PFSK-1 (cell line): ENCODE measurements around the gene RD3L.

Source experiments
- POLR2AphosphoS5 ChIP-seq: IDR thresholded peaks from 2 replicates; pipeline ENCODE4 v1.6.1; 2012; ENCODE audit warnings: low read depth, mild to moderate bottlenecking, control low read depth, low read length, moderate library complexity
- REST ChIP-seq, 2 experiments: IDR thresholded peaks; 2 replicates each; pipeline versions ENCODE4 v1.6.1 to v1.8.0; 2011 to 2012; ENCODE audit warnings: low read depth in 2 of 2, low read length in 2 of 2, control low read depth in 1 of 2, inconsistent platforms in 1 of 2, mild to moderate bottlenecking in 1 of 2, moderate library complexity in 1 of 2; ENCODE audit not compliant: insufficient read depth in 1 of 2
- SIN3A ChIP-seq: IDR thresholded peaks from 2 replicates; pipeline ENCODE4 v1.6.1; 2012; ENCODE audit warnings: mild to moderate bottlenecking, low read length, moderate library complexity, borderline replicate concordance; ENCODE audit not compliant: insufficient read depth
- TAF1 ChIP-seq: IDR thresholded peaks from 2 replicates; pipeline ENCODE4 v1.6.1; 2012; ENCODE audit warnings: low read length, control low read depth, borderline replicate concordance; ENCODE audit not compliant: insufficient read depth

GRCh38 chr14:103899833-103900232 is 42.5 kb downstream of the RD3L start:
- no peak for TF ChIP-seq POLR2AphosphoS5
- no peak for TF ChIP-seq TAF1
- TF ChIP-seq SIN3A = no peak
- TF ChIP-seq REST (IDR thresholded peaks at IDR 0.05; ENCODE audit: insufficient read depth in 1 of 2, low read depth in 2 of 2, low read length in 2 of 2) = no peak
